GM12874 (cell line): ENCODE results near the gene ABI2.

Experiments
- CTCF ChIP-seq: IDR thresholded peaks from 2 replicates; pipeline ENCODE4 v1.5.1; 2011; ENCODE audit warnings: low read depth, mild to moderate bottlenecking, control low read depth, low read length, moderate library complexity; ENCODE audit not compliant: insufficient read depth

Gene ABI2

DNA sequence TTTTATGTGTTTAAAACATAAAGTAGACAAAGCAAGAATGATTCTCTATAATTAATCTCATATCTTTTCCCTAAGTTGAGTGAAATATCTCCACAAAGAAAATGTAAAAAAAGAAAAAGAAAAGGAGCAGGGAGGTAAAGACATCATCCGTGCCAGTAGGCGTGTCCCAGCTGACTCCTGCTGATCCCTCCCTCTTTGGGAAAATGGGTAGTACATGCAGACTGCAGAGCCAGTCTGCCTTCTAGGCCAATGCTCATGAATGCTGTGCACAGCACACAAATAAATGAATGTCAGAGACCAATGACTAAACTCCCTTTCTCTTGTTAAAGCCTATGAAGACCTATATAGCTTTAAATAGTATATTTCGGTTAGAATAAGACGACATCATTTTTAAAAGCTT, 142.2 kb downstream of the ABI2 start:
- TF ChIP-seq CTCF: no peak

- TF ChIP-seq CTCF: no peak
Measured at GRCh38 chr2:203471323-203471722, 143.1 kb downstream of the ABI2 start.

DNA sequence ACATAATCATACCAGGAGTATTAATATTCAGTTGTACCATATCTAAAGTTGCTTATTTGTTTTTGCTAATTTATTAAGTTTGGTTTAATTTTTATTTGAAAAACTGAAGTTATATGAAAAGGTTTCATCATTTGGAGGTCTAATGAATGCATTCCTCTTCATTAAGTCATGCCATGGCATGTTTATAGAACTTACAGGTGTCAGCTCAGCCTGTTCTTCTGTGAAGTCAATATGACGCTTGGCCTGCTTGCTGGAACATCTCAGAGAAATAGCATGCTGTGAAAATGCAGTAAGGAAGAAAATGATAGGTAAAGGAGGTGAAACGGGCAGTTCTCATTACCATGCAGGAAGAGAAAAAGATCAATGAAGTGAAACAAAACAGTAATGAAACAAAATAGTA, 148.7 kb downstream of the ABI2 start:
- no peak for TF ChIP-seq CTCF

GRCh38 chr2:203480623-203481022, 152.4 kb downstream of the ABI2 start:
- TF ChIP-seq CTCF: no peak

DNA sequence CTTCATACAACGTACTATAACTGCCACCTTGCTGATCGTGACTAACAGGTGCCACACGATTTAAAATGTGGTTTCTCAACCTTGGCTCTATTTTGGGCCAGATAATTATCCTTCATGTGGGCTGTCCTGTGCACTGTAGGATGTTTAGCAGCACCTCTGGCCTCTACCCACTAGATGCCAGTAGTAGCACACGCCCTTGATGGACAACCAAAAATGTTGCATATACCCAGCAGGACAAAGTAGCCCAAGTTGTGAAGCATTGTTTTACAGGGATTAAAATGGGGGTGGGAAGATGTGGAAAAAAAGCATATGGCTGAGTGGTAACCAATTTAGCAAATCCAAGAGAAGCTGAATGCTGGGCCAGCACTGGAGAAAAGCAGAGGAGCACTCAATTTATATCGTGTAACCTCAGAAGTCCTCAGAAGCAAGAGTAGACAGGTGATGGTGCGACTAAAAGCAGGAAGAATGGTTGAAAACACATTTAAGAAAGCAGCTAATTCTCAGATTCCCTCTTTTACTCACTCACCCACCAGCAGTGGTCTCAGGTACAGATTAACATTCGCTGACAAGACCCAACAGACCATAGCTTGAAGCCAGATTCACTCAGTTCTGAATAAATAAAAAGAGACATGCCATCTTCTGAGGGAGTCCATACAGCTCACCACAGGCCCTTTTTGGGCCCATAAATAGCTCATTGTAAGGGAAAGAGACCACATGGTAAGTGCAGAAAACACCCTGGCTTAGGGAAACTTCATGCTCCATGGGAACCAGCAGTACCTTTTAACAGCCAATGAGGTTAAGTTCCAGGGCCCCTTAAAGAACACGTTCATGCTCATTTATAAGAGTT, 156.3 kb downstream of the ABI2 start:
- peak; percentile 71 for TF ChIP-seq CTCF

DNA sequence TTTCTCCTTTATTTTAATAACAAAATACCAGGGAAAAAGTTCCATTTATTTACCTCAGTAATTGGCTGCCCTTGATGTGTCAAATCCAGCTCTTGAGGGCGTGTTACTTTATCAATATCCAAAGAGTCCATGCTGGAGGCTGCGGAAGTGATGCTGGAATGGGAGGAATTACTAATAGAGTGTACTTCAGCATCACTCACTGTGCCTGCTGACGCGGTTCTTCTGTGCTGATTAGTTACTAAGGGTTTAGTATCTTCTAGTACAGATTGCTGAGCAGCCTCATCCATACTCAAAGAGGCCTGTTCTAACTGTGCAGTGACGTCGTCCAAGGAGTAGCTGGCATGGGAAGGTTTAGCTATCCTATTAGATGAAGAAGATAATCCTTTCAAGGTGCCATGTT, 161.3 kb downstream of the ABI2 start:
- TF ChIP-seq CTCF: no peak

GRCh38 chr2:203490391-203490790, 162.2 kb downstream of the ABI2 start:
- TF ChIP-seq CTCF: no peak

DNA sequence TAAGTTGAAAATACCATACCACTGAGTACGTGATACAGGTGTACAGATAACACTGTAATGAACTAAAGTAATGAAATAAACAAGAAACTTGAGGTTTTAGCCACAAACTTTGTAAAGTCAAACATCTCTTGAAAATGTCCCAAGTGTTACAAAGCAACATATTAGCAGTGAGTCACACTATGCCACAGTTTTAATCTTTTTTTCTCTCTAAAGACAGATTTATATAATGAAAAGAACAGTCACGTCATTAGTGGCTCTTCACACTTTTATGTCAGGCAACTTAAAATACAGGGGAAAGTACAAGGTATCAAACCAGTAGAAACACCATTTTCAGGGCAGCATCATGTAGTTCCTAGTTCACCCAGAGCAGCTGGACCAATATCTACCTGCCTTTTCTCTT, 164.8 kb downstream of the ABI2 start:
- TF ChIP-seq CTCF: no peak
